KBM-7 (cell line): ENCODE measurements around the gene NUP153.
A peak's percentile ranks its signal among the peaks of the same experiment; 100 is the strongest.

Source experiments
- DNase-seq: peaks from one replicate; pipeline ENCODE4 v3.0.0-alpha.2; 2015
- in situ Hi-C: fragments of 300-500 bp; cut with MboI; formaldehyde crosslinking; loops from 2 replicates; pipeline ENCODE4 v1.14.3; 2020; ENCODE audit warnings: low sequenced_read_pairs, low pct_unique_long_range_greater_than_20kb, mixed read lengths

The NUP153 gene

GRCh38 chr6:17673543-17674254 is 33.0 kb downstream of the NUP153 start:
- no peak for DNase-seq
- in situ Hi-C loops: no loop called here

GRCh38 chr6:17672064-17672718 is 34.5 kb downstream of the NUP153 start:
- DNase-seq: no peak
- in situ Hi-C loops: no loop called here

GRCh38 chr6:17666646-17667045 is 40.1 kb downstream of the NUP153 start:
- in situ Hi-C loops: no loop called here
- no peak for DNase-seq

- DNase-seq: no peak
- in situ Hi-C loops: no loop called here
Observed at GRCh38 chr6:17665132-17665531, 41.6 kb downstream of the NUP153 start.

GRCh38 chr6:17663226-17663625 is 43.5 kb downstream of the NUP153 start:
- in situ Hi-C loops: no loop called here
- no peak for DNase-seq

- in situ Hi-C loops: no loop called here
- DNase-seq: no peak
Observed at GRCh38 chr6:17662585-17662984, 44.1 kb downstream of the NUP153 start.

- DNase-seq: peak; percentile 20
- in situ Hi-C loops: no loop called here
Observed at GRCh38 chr6:17656644-17657043, 50.1 kb downstream of the NUP153 start.

GRCh38 chr6:17656092-17656491 is 50.6 kb downstream of the NUP153 start:
- in situ Hi-C loops: no loop called here

GRCh38 chr6:17653198-17653882 is 53.4 kb downstream of the NUP153 start:
- DNase-seq: no peak
- in situ Hi-C loops: no loop called here

More at GRCh38 chr6:17656092-17656491, 50.6 kb downstream of the NUP153 start:
- DNase-seq: no peak

- DNase-seq: no peak
- in situ Hi-C loops: no loop called here
Observed at GRCh38 chr6:17650656-17651309, 55.9 kb downstream of the NUP153 start.

GRCh38 chr6:17648745-17649144 is 58.0 kb downstream of the NUP153 start:
- DNase-seq: no peak
- in situ Hi-C loops: no loop called here

GRCh38 chr6:17640477-17640917 is 66.2 kb downstream of the NUP153 start:
- DNase-seq: no peak

GRCh38 chr6:17638212-17638715 is 68.5 kb downstream of the NUP153 start:
- in situ Hi-C loops: no loop called here
- no peak for DNase-seq

More at GRCh38 chr6:17640477-17640917, 66.2 kb downstream of the NUP153 start:
- in situ Hi-C loops: no loop called here

- no peak for DNase-seq
- in situ Hi-C loops: no loop called here
Observed at GRCh38 chr6:17635568-17635967, 71.2 kb downstream of the NUP153 start.

GRCh38 chr6:17633465-17634188 is 73.1 kb downstream of the NUP153 start:
- in situ Hi-C loops: no loop called here
- DNase-seq: no peak

GRCh38 chr6:17632934-17633333 is 73.8 kb downstream of the NUP153 start:
- no peak for DNase-seq
- in situ Hi-C loops: no loop called here

GRCh38 chr6:17630511-17631073 is 76.1 kb downstream of the NUP153 start:
- in situ Hi-C loops: no loop called here
- no peak for DNase-seq

GRCh38 chr6:17629824-17630510 is 76.8 kb downstream of the NUP153 start:
- in situ Hi-C loops: no loop called here
- no peak for DNase-seq
